ENCODE measurements around the gene DMRT2.

Gene DMRT2

GRCh38 chr9:1100945-1101344 is 50.8 kb downstream of the DMRT2 start:
- no peak for TF ChIP-seq CTCF (IDR thresholded peaks at IDR 0.05; ENCODE audit: low read depth, low read length)
- no peak overlapping the region for H3K4me3 ChIP-seq (ENCODE audit: low read depth, low read length)

GRCh38 chr9:1101846-1102641 is 51.9 kb downstream of the DMRT2 start:
- no peak for TF ChIP-seq CTCF (IDR thresholded peaks at IDR 0.05; ENCODE audit: low read depth, low read length)

GRCh38 chr9:1102642-1102970 is 52.4 kb downstream of the DMRT2 start:
- no peak overlapping the region for H3K4me3 ChIP-seq (ENCODE audit: low read depth, low read length)
- no peak for TF ChIP-seq CTCF (IDR thresholded peaks at IDR 0.05; ENCODE audit: low read depth, low read length)

More at GRCh38 chr9:1101846-1102641, 51.9 kb downstream of the DMRT2 start:
- H3K4me3 ChIP-seq (ENCODE audit: low read depth, low read length) = no peak overlapping the region
